ENCODE measurements around the gene APBB2. TPM values are rescaled to one million over a fixed set of nuclear protein-coding genes. Genes with fewer than 3 reads are reported as not detected.

Gene APBB2
- total RNA-seq, 3 donors from 2014 or later (not counting 1 experiment from before 2014, with no cell fraction given) = 0.38 to 0.48 TPM; not detected in 1

DNA sequence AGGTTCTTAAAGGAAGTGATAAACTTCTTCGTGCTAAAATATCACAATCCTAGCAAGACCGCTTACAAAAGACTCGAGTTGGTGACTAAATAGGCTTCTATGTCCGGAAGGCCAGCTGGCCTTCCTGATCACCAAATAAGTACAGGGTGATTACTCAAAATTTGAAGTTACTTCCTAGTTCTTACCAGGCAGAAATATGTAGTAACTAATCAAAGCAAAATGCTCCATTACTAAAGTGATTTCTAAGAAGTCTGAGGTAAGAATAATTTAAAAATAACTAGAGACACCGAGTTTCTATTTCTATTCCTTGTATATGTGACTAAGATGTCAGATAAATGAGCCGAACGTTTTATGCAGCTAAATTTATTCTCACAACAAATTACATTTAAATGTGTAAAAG lies 402.4 kb downstream of the APBB2 start:
- Mint-ChIP-seq H3K36me3 (no peaks in the 10 kb centered on the region), H3K27ac (no peak overlapping the region), H3K27me3 (ENCODE audit: low read depth in 2 of 2) (peaks cover 3 to 13% of the 10 kb centered on the region in 2 donors), H3K4me3 (no peak overlapping the region), H3K9me3 (no peaks in the 10 kb centered on the region), H3K4me1 (no peaks in the 10 kb centered on the region)
- no peak for DNase-seq
- TF ChIP-seq, protein P1, sequence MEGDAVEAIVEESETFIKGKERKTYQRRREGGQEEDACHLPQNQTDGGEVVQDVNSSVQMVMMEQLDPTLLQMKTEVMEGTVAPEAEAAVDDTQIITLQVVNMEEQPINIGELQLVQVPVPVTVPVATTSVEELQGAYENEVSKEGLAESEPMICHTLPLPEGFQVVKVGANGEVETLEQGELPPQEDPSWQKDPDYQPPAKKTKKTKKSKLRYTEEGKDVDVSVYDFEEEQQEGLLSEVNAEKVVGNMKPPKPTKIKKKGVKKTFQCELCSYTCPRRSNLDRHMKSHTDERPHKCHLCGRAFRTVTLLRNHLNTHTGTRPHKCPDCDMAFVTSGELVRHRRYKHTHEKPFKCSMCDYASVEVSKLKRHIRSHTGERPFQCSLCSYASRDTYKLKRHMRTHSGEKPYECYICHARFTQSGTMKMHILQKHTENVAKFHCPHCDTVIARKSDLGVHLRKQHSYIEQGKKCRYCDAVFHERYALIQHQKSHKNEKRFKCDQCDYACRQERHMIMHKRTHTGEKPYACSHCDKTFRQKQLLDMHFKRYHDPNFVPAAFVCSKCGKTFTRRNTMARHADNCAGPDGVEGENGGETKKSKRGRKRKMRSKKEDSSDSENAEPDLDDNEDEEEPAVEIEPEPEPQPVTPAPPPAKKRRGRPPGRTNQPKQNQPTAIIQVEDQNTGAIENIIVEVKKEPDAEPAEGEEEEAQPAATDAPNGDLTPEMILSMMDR (IDR thresholded peaks at IDR 0.05) = no peak
- no peak for ATAC-seq
- intact Hi-C loops (cut with micrococcal nuclease) = no loop called here
- no peaks in the 10 kb centered on the region for H3K9me3 ChIP-seq (ENCODE audit: control insufficient read depth, insufficient read depth, low read length)
- H3K4me3 ChIP-seq (ENCODE audit: low read length) = no peak overlapping the region
- H3K36me3 ChIP-seq (ENCODE audit: control insufficient read depth, insufficient read depth, low read length) = no peaks in the 10 kb centered on the region
- no peaks in the 10 kb centered on the region for H3K4me1 ChIP-seq (ENCODE audit: control insufficient read depth, insufficient read depth, low read length)
- 85% methylated on average over 4 of the region's 7 CpGs for WGBS (ENCODE audit: insufficient coverage)
- H3K27ac ChIP-seq (ENCODE audit: low read length) = no peak overlapping the region
- H3K27me3 ChIP-seq (ENCODE audit: control insufficient read depth, insufficient read depth, low read length) = no peaks in the 10 kb centered on the region

DNA sequence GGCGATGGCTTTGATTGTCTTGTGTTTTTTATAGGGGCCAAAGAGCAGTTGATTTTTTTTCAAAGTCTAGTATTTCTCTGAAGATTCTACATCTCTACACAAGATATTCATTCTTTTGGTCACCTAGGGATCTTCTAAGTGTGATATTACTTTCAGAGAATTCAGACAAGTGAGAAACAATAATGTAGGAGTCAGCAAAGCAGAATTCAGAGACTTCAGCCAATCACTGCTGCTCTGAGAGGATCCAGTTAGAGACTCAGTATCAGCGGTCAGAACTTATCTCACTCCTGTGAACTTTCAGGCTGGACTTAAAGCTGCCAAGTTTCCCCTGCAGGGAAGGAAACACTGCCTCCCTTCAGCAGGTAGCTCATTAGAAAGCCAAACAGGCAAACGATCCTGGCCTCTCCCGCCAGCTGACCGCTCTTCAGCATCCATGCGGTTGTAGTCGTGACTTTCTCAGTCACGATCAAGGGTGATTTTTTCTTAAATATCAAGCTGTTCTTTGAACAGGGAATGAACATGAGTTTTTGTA lies 405.4 kb downstream of the APBB2 start:
- Histone ChIP-seq H3K36me3 (ENCODE audit: control insufficient read depth, insufficient read depth, low read length) (no peaks in the 10 kb centered on the region), H3K27ac (ENCODE audit: low read length) (no peak overlapping the region), H3K27me3 (ENCODE audit: control insufficient read depth, insufficient read depth, low read length) (no peaks in the 10 kb centered on the region), H3K4me3 (ENCODE audit: low read length) (no peak overlapping the region), H3K9me3 (ENCODE audit: control insufficient read depth, insufficient read depth, low read length) (no peaks in the 10 kb centered on the region), H3K4me1 (ENCODE audit: control insufficient read depth, insufficient read depth, low read length) (no peaks in the 10 kb centered on the region)
- no peak overlapping the region for H3K4me3 Mint-ChIP-seq
- no peaks in the 10 kb centered on the region for H3K4me1 Mint-ChIP-seq
- ATAC-seq (no peak), DNase-seq (no peak)
- intact Hi-C loops (cut with micrococcal nuclease) = no loop called here
- WGBS (ENCODE audit: insufficient coverage) = 95% methylated on average over 7 of the region's 8 CpGs
- peaks cover 3 to 13% of the 10 kb centered on the region in 2 donors for H3K27me3 Mint-ChIP-seq (ENCODE audit: low read depth in 2 of 2)
- H3K36me3 Mint-ChIP-seq = no peaks in the 10 kb centered on the region
- no peaks in the 10 kb centered on the region for H3K9me3 Mint-ChIP-seq
- H3K27ac Mint-ChIP-seq = no peak overlapping the region
- TF ChIP-seq, protein P1 (IDR thresholded peaks at IDR 0.05) = no peak

DNA sequence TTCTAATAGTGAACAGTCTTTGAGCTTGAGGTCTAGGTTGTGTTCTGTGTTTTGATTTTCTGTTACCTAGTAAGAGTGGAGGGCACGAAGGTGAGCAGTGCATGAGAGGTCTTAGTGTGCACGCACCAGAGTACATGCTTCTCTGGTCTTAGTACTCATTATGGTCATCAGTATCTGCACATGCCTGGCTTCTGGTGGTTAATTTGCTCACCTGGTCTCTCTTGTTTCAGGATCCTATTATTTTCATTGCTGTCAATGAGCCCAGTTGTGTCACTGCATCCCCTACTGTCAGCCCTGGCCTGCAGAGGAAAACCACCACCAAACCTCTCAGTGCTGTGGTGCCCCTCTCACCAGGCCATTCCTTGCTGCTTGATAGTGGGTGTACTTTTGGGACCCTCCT lies 409.7 kb downstream of the APBB2 start:
- WGBS (ENCODE audit: insufficient coverage) = 93% methylated on average over 2 of the region's 2 CpGs
- no peak for DNase-seq
- Histone ChIP-seq H3K27me3 (ENCODE audit: control insufficient read depth, insufficient read depth, low read length) (no peaks in the 10 kb centered on the region), H3K36me3 (ENCODE audit: control insufficient read depth, insufficient read depth, low read length) (no peaks in the 10 kb centered on the region), H3K4me3 (ENCODE audit: low read length) (no peak overlapping the region), H3K4me1 (ENCODE audit: control insufficient read depth, insufficient read depth, low read length) (no peaks in the 10 kb centered on the region), H3K9me3 (ENCODE audit: control insufficient read depth, insufficient read depth, low read length) (no peaks in the 10 kb centered on the region), H3K27ac (ENCODE audit: low read length) (no peak overlapping the region)
- Mint-ChIP-seq H3K4me3 (no peak overlapping the region), H3K27me3 (ENCODE audit: low read depth in 2 of 2) (peaks cover 3 to 13% of the 10 kb centered on the region in 2 donors), H3K9me3 (no peaks in the 10 kb centered on the region), H3K27ac (no peak overlapping the region), H3K36me3 (no peaks in the 10 kb centered on the region), H3K4me1 (no peaks in the 10 kb centered on the region)
- ATAC-seq = no peak
- intact Hi-C loops (cut with micrococcal nuclease) = no loop called here
- TF ChIP-seq, protein P1 (IDR thresholded peaks at IDR 0.05) = no peak

DNA sequence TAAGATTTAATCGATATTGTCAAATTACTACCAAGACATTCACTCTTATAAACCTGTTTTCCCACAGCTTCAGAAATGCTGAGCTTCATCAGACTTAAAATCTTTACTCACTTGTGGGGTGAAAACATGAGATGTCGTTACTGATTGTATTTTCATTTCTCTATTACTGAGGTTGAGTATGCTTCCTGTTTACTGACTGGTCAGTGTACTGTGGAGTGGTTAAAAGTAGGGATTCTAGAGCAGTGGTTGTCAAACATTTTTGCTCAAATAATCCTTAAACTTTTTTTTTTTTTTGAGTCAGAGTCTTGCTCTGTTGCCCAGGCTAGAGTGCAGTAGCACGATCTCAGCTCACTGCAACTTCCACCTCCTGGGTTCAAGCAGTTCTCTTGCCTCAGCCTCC lies 414.3 kb downstream of the APBB2 start:
- no peak for DNase-seq
- no peak overlapping the region for H3K4me3 Mint-ChIP-seq

More for the DNA sequence above, 414.3 kb downstream of the APBB2 start:
- no peaks in the 10 kb centered on the region for H3K36me3 ChIP-seq (ENCODE audit: control insufficient read depth, insufficient read depth, low read length)
- Mint-ChIP-seq H3K4me1 (no peaks in the 10 kb centered on the region), H3K9me3 (no peaks in the 10 kb centered on the region), H3K36me3 (no peaks in the 10 kb centered on the region), H3K27me3 (ENCODE audit: low read depth in 2 of 2) (no peaks in the 10 kb centered on the region), H3K27ac (no peak overlapping the region)
- intact Hi-C loops (cut with micrococcal nuclease) = no loop called here
- TF ChIP-seq, protein P1 (IDR thresholded peaks at IDR 0.05) = no peak
- no peaks in the 10 kb centered on the region for H3K27me3 ChIP-seq (ENCODE audit: control insufficient read depth, insufficient read depth, low read length)
- no peak overlapping the region for H3K4me3 ChIP-seq (ENCODE audit: low read length)
- WGBS (ENCODE audit: insufficient coverage) = 46% methylated on average over 3 of the region's 3 CpGs
- no peak overlapping the region for H3K27ac ChIP-seq (ENCODE audit: low read length)
- ATAC-seq = no peak
- no peaks in the 10 kb centered on the region for H3K9me3 ChIP-seq (ENCODE audit: control insufficient read depth, insufficient read depth, low read length)
- no peaks in the 10 kb centered on the region for H3K4me1 ChIP-seq (ENCODE audit: control insufficient read depth, insufficient read depth, low read length)

Data from natural killer cell (primary cell).